Spleen (tissue), 11 donors: ENCODE data around the gene MKRN2. TPM values are rescaled to one million over a fixed set of nuclear protein-coding genes. Genes with fewer than 3 reads are reported as not detected.

Experiments
- DNase-seq: peaks from one replicate; pipeline ENCODE4 v3.0.0-alpha.2; 2020
- H3K27ac ChIP-seq, 8 donors: fragments of 200-600 bp; sonication (generic) in 7 of 8; 1 replicate in 4 of 8; 2 replicates in 4 of 8; pipeline versions ENCODE4 v1.5.0 to v1.8.0; 2016 to 2021; ENCODE audit warnings: inconsistent platforms in 4 of 8, mild to moderate bottlenecking in 4 of 8, moderate library complexity in 1 of 8
- H3K27me3 ChIP-seq, 7 donors: fragments of 200-600 bp; sonication (generic) in 6 of 7; replicated peaks in 1 of 7; 1 replicate in 4 of 7; 2 replicates in 3 of 7; pipeline versions ENCODE4 v1.5.0 to v1.8.0; 2016 to 2021; ENCODE audit warnings: inconsistent platforms in 3 of 7, mild to moderate bottlenecking in 1 of 7
- H3K36me3 ChIP-seq, 6 donors: fragments of 200-600 bp; sonication (generic) in 5 of 6; 1 replicate in 4 of 6; 2 replicates in 2 of 6; pipeline versions ENCODE4 v1.5.0 to v1.8.0; 2016 to 2021; ENCODE audit warnings: inconsistent platforms in 2 of 6
- H3K4me1 ChIP-seq, 6 donors: fragments of 200-600 bp; sonication (generic) in 5 of 6; 1 replicate in 3 of 6; 2 replicates in 3 of 6; pipeline versions ENCODE4 v1.5.0 to v1.8.0; 2016 to 2021; ENCODE audit warnings: inconsistent platforms in 3 of 6
- H3K4me3 ChIP-seq, 8 donors: fragments of 200-600 bp; sonication (generic) in 7 of 8; 1 replicate in 4 of 8; 2 replicates in 4 of 8; pipeline versions ENCODE4 v1.5.0 to v1.8.0; 2016 to 2021; ENCODE audit warnings: inconsistent platforms in 4 of 8, mild to moderate bottlenecking in 4 of 8, moderate library complexity in 2 of 8
- H3K9me3 ChIP-seq, 8 donors: fragments of 200-600 bp; sonication (generic) in 7 of 8; 1 replicate in 4 of 8; 2 replicates in 4 of 8; pipeline versions ENCODE4 v1.5.0 to v1.8.0; 2016 to 2021; ENCODE audit warnings: inconsistent platforms in 4 of 8
- POLR2A ChIP-seq, 3 donors: fragments of 450-650 bp; IDR thresholded peaks; one replicate each; pipeline ENCODE4 v1.5.1; 2017; ENCODE audit warnings: antibody characterized with exemption in 3 of 3, mild to moderate bottlenecking in 1 of 3
- POLR2AphosphoS5 ChIP-seq, 3 donors: sonication (generic); formaldehyde crosslinking; IDR thresholded peaks; one replicate each; pipeline ENCODE4 v1.5.1; 2017; ENCODE audit warnings: antibody characterized with exemption in 3 of 3
- WGBS, 5 donors: extraction: QIAGEN DNeasy Blood & Tissue Kit in 3 of 5; methylation state at CpG; one replicate each; pipeline versions ENCODE4 v1.1.5 to v1.1.7; 2013 to 2018; 5-methylcytosine and 5-hydroxymethylcytosine counted together
- intact Hi-C: fragments of 100-400 bp; cut with DNase I; formaldehyde crosslinking; loops from one replicate; pipeline ENCODE4 v1.15.0; 2023; ENCODE audit warnings: low total_unique reads
- polyA plus RNA-seq, 3 donors: library from polyadenylated mRNA; stranded (reverse); fragments of 200-250 nt; gene quantifications; one replicate each; pipeline ENCODE4 v1.2.1, GENCODE V29; 2013
- total RNA-seq, 7 donors: library from RNA; depleted of rRNA in 3 of 7; stranded (reverse); fragments of >200 nt in 3 of 7; fragmentation: NEBNext Ultra II Directional in 4 of 7; extraction: Animal tissue kit (Norgen Biotek cat#: 25700) in 4 of 7; gene quantifications; one replicate each; pipeline versions ENCODE4 v1.1.0 to v1.2.1, GENCODE V29; 2016 to 2021
- TF ChIP-seq, protein P1 (sequence below), 11 experiments: fragments of 200-600 bp in 7 of 11; fragments of 450-650 bp in 4 of 11; sonication (generic) in 4 of 11; IDR thresholded peaks in 8 of 11; conservative IDR thresholded peaks in 3 of 11; 1 replicate in 7 of 11; 2 replicates in 4 of 11; pipeline versions ENCODE4 v1.4.0 to v1.8.0; 2016 to 2021; ENCODE audit warnings: antibody characterized with exemption in 11 of 11, inconsistent platforms in 4 of 11, mild to moderate bottlenecking in 1 of 11
- donor health status: healthy with polysubstance abuse.
- donor health status: DM: no; HTN: no; CAD: no; lungs with moderate emphysema.
- donor health status: DM: no; HTN: no; CAD: no.
- donor health status: Bipolar disorder and iron deficiency.
- donor health status: healthy.
- donor health status: DM: no; HTN: no; CAD: no.
- donor health status: DM: yes; HTN: yes; CAD: no.

Gene MKRN2
- total and polyA plus RNA-seq, 10 donors = 11.1 to 27.4 (median 19.7) TPM

DNA sequence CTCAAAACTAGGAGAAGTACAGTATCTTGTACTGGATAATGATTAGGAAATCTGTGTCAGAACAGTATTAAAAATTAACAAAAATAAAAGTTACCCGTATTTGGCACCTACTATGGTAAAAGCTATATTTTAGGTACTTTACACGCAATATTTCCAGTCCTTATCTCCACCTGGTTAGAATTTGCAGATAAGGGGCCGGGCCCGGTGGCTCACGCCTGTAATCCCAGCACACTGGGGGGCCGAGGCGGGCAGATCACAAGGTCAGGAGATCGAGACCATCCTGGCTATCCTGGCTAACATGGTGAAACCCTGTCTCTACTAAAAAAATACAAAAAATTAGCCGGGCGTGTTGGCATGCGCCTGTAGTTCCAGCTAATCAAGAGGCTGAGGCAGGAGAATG, 40.0 kb upstream of the MKRN2 start:
- DNase-seq = no peak
- H3K4me1 ChIP-seq = no peaks in the 10 kb centered on the region
- no peaks in the 10 kb centered on the region for H3K9me3 ChIP-seq
- H3K36me3 ChIP-seq = peaks cover 0 to 55% (median 3%) of the 10 kb centered on the region in 6 donors
- WGBS, 5 donors = 93 to 98% (median 97%) methylated on average over 11 of the region's 11 CpGs
- no peak overlapping the region for H3K4me3 ChIP-seq
- no peak overlapping the region for H3K27ac ChIP-seq
- intact Hi-C loops = no loop called here
- H3K27me3 ChIP-seq = no peaks in the 10 kb centered on the region
- no peak for TF ChIP-seq POLR2AphosphoS5 (IDR thresholded peaks at IDR 0.05)
- TF ChIP-seq, protein P1, sequence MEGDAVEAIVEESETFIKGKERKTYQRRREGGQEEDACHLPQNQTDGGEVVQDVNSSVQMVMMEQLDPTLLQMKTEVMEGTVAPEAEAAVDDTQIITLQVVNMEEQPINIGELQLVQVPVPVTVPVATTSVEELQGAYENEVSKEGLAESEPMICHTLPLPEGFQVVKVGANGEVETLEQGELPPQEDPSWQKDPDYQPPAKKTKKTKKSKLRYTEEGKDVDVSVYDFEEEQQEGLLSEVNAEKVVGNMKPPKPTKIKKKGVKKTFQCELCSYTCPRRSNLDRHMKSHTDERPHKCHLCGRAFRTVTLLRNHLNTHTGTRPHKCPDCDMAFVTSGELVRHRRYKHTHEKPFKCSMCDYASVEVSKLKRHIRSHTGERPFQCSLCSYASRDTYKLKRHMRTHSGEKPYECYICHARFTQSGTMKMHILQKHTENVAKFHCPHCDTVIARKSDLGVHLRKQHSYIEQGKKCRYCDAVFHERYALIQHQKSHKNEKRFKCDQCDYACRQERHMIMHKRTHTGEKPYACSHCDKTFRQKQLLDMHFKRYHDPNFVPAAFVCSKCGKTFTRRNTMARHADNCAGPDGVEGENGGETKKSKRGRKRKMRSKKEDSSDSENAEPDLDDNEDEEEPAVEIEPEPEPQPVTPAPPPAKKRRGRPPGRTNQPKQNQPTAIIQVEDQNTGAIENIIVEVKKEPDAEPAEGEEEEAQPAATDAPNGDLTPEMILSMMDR (IDR thresholded peaks at IDR 0.05 in 8 of 11, conservative IDR thresholded peaks at IDR 0.05 in 3 of 11) = no peak
- TF ChIP-seq POLR2A (IDR thresholded peaks at IDR 0.05) = no peak

DNA sequence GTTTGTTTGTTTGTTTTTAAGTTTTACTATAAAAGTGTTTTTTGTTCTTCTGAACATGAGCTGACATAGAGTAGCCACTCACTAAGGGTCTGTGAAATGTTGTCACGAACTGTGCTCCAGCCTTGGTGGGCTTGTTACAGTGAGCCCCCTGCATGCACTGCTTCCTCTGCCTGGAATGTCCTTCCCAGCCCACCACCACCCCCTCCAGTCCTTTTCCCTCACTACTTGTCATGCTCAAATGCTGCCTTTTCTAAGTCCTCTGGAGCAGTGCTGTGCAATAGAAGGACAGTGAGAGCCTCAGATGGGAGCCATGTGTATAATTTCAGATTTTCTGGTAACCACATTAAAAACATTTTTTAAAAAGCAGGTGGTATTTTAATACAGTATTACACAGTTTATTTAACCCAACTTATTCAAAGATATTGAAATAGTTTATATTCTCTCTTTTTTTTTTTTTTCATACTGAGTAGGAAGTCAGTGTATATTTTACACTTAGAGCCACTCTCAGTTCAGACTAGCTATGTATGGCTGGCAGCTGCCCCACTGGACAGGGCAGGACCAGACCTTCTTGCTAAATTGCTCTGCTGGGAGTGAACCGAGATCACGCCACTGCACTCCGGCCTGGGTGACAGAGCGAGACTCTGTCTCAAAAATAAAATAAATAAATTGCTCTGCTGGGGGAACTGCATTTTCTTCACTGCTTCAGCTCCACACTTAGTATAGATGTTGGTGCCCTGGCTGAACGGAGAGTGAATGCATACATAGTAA, 38.4 kb upstream of the MKRN2 start:
- H3K27me3 ChIP-seq = no peaks in the 10 kb centered on the region
- H3K4me3 ChIP-seq = no peak overlapping the region
- TF ChIP-seq POLR2A (IDR thresholded peaks at IDR 0.05) = no peak
- TF ChIP-seq POLR2AphosphoS5 (IDR thresholded peaks at IDR 0.05) = no peak
- TF ChIP-seq, protein P1 (IDR thresholded peaks at IDR 0.05 in 8 of 11, conservative IDR thresholded peaks at IDR 0.05 in 3 of 11) = no peak
- DNase-seq = no peak
- no peaks in the 10 kb centered on the region for H3K9me3 ChIP-seq
- intact Hi-C loops = no loop called here
- no peak overlapping the region for H3K27ac ChIP-seq
- 95 to 97% (median 96%) methylated on average over 6 of the region's 6 CpGs for WGBS, 5 donors
- H3K4me1 ChIP-seq = no peaks in the 10 kb centered on the region
- H3K36me3 ChIP-seq = peaks cover 0 to 57% (median 6%) of the 10 kb centered on the region in 6 donors

DNA sequence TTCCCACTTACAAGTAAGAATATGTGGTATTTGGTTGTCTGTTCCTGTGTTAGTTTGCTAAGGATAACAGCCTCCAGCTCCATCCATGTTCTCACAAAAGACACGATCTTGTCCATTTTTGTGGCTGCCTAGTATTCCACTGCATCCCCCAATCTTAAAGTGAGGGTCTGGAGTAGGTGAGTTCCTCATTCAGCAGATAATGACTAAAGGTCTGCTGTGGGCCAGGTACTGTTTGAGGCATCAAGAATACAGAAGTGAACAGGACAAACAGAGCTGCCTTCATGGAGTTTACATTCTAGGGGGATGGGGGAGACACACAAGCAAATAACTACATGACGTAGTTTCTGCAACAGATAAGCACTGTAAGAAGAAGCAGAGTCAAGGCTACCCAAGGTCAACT, 35.9 kb upstream of the MKRN2 start:
- H3K27me3 ChIP-seq = no peaks in the 10 kb centered on the region
- no peaks in the 10 kb centered on the region for H3K9me3 ChIP-seq
- TF ChIP-seq POLR2A (IDR thresholded peaks at IDR 0.05) = no peak
- peaks cover 0 to 65% (median 6%) of the 10 kb centered on the region in 6 donors for H3K36me3 ChIP-seq
- WGBS, 5 donors = 93 to 100% (median 97%) methylated on average over 2 of the region's 2 CpGs
- no peak overlapping the region for H3K4me3 ChIP-seq
- no peak for DNase-seq
- intact Hi-C loops = no loop called here
- H3K4me1 ChIP-seq = no peaks in the 10 kb centered on the region
- H3K27ac ChIP-seq = no peak overlapping the region

DNA sequence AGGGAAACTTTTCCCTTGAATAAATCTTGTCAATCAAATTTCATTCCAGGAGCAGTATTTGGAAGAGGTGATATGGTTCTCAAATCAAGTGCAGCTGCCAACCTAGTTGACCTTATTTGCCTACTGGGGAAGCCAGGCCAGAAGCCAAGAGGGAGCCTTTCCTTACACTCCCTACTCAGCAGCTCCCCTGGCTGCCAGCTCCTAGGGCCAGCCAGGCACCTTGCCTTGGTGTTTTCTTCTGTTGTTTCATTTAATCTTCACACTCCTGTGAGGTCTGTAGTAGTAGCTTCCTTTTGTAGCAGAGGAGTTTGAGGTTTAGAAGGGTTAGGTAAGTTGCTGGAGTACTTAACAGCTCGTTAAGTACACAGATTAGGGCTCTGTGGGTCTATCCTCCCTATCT, 34.2 kb upstream of the MKRN2 start:
- intact Hi-C loops = no loop called here
- Histone ChIP-seq H3K4me3 (no peak overlapping the region), H3K9me3 (no peaks in the 10 kb centered on the region), H3K36me3 (peaks cover 0 to 79% (median 7%) of the 10 kb centered on the region in 6 donors), H3K27me3 (no peaks in the 10 kb centered on the region), H3K4me1 (no peaks in the 10 kb centered on the region), H3K27ac (no peak overlapping the region)
- DNase-seq = no peak
- WGBS, 5 donors = 89 to 96% (median 94%) methylated on average over 1 of the region's 1 CpG
- TF ChIP-seq, protein P1 (IDR thresholded peaks at IDR 0.05 in 8 of 11, conservative IDR thresholded peaks at IDR 0.05 in 3 of 11) = no peak
- TF ChIP-seq POLR2AphosphoS5 (IDR thresholded peaks at IDR 0.05) (no peak), POLR2A (IDR thresholded peaks at IDR 0.05) (no peak)
